ENCODE measurements around the gene MIDN.

MIDN gene

GRCh38 chr19:1299801-1300200 lies 51.4 kb downstream of the MIDN start:
- H3K4me3 ChIP-seq (ENCODE audit: low read length in 2 of 2): no peak overlapping the region
- H3K27ac ChIP-seq (replicated peaks; ENCODE audit: low read length): no peak overlapping the region
- H3K27me3 ChIP-seq (ENCODE audit: control insufficient read depth in 3 of 3, insufficient read depth in 3 of 3, low read depth in 1 of 3, low read length in 3 of 3): peaks cover 0 to 6% (median 0%) of the 10 kb centered on the region in 3 experiments
- DNase-seq (ENCODE audit: low spot score): no peak
- peaks cover 6% of the 10 kb centered on the region for H3K79me1 ChIP-seq (ENCODE audit: low read depth, low read length)
- H2BK15ac ChIP-seq (ENCODE audit: low read length): no peak overlapping the region
- H2AFZ ChIP-seq (ENCODE audit: low read length): no peak overlapping the region
- H3K4me1 ChIP-seq (ENCODE audit: control insufficient read depth in 2 of 2, insufficient read depth in 1 of 2, low read depth in 1 of 2, low read length in 2 of 2): peaks cover 5 to 11% of the 10 kb centered on the region in 2 donors
- no peak overlapping the region for H3K4ac ChIP-seq (ENCODE audit: low read length)
- H2AK5ac ChIP-seq (ENCODE audit: low read depth, low read length): peak overlapping the region; percentile 52
- peak overlapping the region; percentile 65 for H3K18ac ChIP-seq (ENCODE audit: low read length)
- no peak overlapping the region for H2BK12ac ChIP-seq (ENCODE audit: low read length)
- no peak overlapping the region for H3K9ac ChIP-seq (ENCODE audit: low read depth, low read length, poor library complexity)
- peak overlapping the region; percentile 24 for H2BK5ac ChIP-seq (ENCODE audit: low read length)
- H2BK120ac ChIP-seq (ENCODE audit: low read depth, low read length): no peak overlapping the region
- no peak overlapping the region for H3K23ac ChIP-seq (ENCODE audit: low read depth, low read length, poor library complexity)
- H3K14ac ChIP-seq (ENCODE audit: low read length): no peak overlapping the region
- no peak overlapping the region for H3K4me2 ChIP-seq (ENCODE audit: insufficient read depth, low read length, poor library complexity, severe bottlenecking)
- no peak overlapping the region for H4K8ac ChIP-seq (ENCODE audit: low read depth, low read length)
- peaks cover 5 to 12% of the 10 kb centered on the region in 2 donors for H3K36me3 ChIP-seq (replicated peaks in 1 of 2; ENCODE audit: control insufficient read depth in 2 of 2, insufficient read depth in 2 of 2, low read length in 2 of 2)
- H4K91ac ChIP-seq (ENCODE audit: low read depth, low read length, poor library complexity): no peak overlapping the region
- WGBS, 2 donors (ENCODE audit: extremely low coverage in 2 of 2, insufficient read length in 2 of 2, insufficient replicate concordance in 1 of 2): no CpG with 5 or more reads among the region's 34 CpGs
- H3K9me3 ChIP-seq (replicated peaks in 1 of 2; ENCODE audit: control insufficient read depth in 2 of 2, insufficient read depth in 1 of 2, low read depth in 1 of 2, low read length in 2 of 2): peaks cover 0 to 2% of the 10 kb centered on the region in 2 donors

- DNase-seq (ENCODE audit: low spot score): no peak
- WGBS, 2 donors (ENCODE audit: extremely low coverage in 2 of 2, insufficient read length in 2 of 2, insufficient replicate concordance in 1 of 2): no CpG with 5 or more reads among the region's 35 CpGs
- H4K91ac ChIP-seq (ENCODE audit: low read depth, low read length, poor library complexity): no peak overlapping the region
Observed at GRCh38 chr19:1300744-1301490, 52.5 kb downstream of the MIDN start.

GRCh38 chr19:1302533-1303239 lies 54.3 kb downstream of the MIDN start:
- H3K9me3 ChIP-seq (replicated peaks in 1 of 2; ENCODE audit: control insufficient read depth in 2 of 2, insufficient read depth in 1 of 2, low read depth in 1 of 2, low read length in 2 of 2): peaks cover 0 to 2% of the 10 kb centered on the region in 2 donors
- peak overlapping the region; percentile 31 for H3K4me2 ChIP-seq (ENCODE audit: insufficient read depth, low read length, poor library complexity, severe bottlenecking)
- H3K14ac ChIP-seq (ENCODE audit: low read length): peak overlapping the region; percentile 59
- H3K27me3 ChIP-seq (ENCODE audit: control insufficient read depth in 3 of 3, insufficient read depth in 3 of 3, low read depth in 1 of 3, low read length in 3 of 3): no peaks in the 10 kb centered on the region
- no peaks in the 10 kb centered on the region for H3K79me1 ChIP-seq (ENCODE audit: low read depth, low read length)
- H2BK5ac ChIP-seq (ENCODE audit: low read length): peak overlapping the region; percentile 91
- peak overlapping the region; percentile 98 for H2BK15ac ChIP-seq (ENCODE audit: low read length)
- peak overlapping the region; percentile 82 for H2AFZ ChIP-seq (ENCODE audit: low read length)
- WGBS, 2 donors (ENCODE audit: extremely low coverage in 2 of 2, insufficient read length in 2 of 2, insufficient replicate concordance in 1 of 2): no CpG with 5 or more reads among the region's 36 CpGs
- peak overlapping the region; percentile 56 for H4K91ac ChIP-seq (ENCODE audit: low read depth, low read length, poor library complexity)
- H4K8ac ChIP-seq (ENCODE audit: low read depth, low read length): peak overlapping the region; percentile 33
- H3K4me1 ChIP-seq (ENCODE audit: control insufficient read depth in 2 of 2, insufficient read depth in 1 of 2, low read depth in 1 of 2, low read length in 2 of 2): peaks cover 5 to 11% of the 10 kb centered on the region in 2 donors
- H2BK120ac ChIP-seq (ENCODE audit: low read depth, low read length): peak overlapping the region; percentile 67
- H3K4ac ChIP-seq (ENCODE audit: low read length): peak overlapping the region; percentile 86
- H3K18ac ChIP-seq (ENCODE audit: low read length): peak overlapping the region; percentile 96
- H3K36me3 ChIP-seq (replicated peaks in 1 of 2; ENCODE audit: control insufficient read depth in 2 of 2, insufficient read depth in 2 of 2, low read length in 2 of 2): peaks cover 3 to 8% of the 10 kb centered on the region in 2 donors
- peak overlapping the region; percentile 95 for H2AK5ac ChIP-seq (ENCODE audit: low read depth, low read length)
- H3K27ac ChIP-seq (replicated peaks; ENCODE audit: low read length): peak overlapping the region; percentile 66
- H2BK12ac ChIP-seq (ENCODE audit: low read length): peak overlapping the region; percentile 87
- peak overlapping the region; percentile 32 for H3K9ac ChIP-seq (ENCODE audit: low read depth, low read length, poor library complexity)
- no peak overlapping the region for H3K4me3 ChIP-seq (ENCODE audit: low read length in 2 of 2)
- H3K23ac ChIP-seq (ENCODE audit: low read depth, low read length, poor library complexity): peak overlapping the region; percentile 60
- DNase-seq (ENCODE audit: low spot score): peak; percentile 70

More at GRCh38 chr19:1300744-1301490, 52.5 kb downstream of the MIDN start:
- no peak overlapping the region for H3K9ac ChIP-seq (ENCODE audit: low read depth, low read length, poor library complexity)
- no peak overlapping the region for H3K14ac ChIP-seq (ENCODE audit: low read length)
- peaks cover 0 to 2% of the 10 kb centered on the region in 2 donors for H3K9me3 ChIP-seq (replicated peaks in 1 of 2; ENCODE audit: control insufficient read depth in 2 of 2, insufficient read depth in 1 of 2, low read depth in 1 of 2, low read length in 2 of 2)
- no peak overlapping the region for H4K8ac ChIP-seq (ENCODE audit: low read depth, low read length)
- H3K27me3 ChIP-seq (ENCODE audit: control insufficient read depth in 3 of 3, insufficient read depth in 3 of 3, low read depth in 1 of 3, low read length in 3 of 3): peaks cover 0 to 2% (median 0%) of the 10 kb centered on the region in 3 experiments
- no peak overlapping the region for H3K4me2 ChIP-seq (ENCODE audit: insufficient read depth, low read length, poor library complexity, severe bottlenecking)
- peaks cover 2% of the 10 kb centered on the region for H3K79me1 ChIP-seq (ENCODE audit: low read depth, low read length)
- no peak overlapping the region for H3K23ac ChIP-seq (ENCODE audit: low read depth, low read length, poor library complexity)
- H2BK15ac ChIP-seq (ENCODE audit: low read length): no peak overlapping the region
- no peak overlapping the region for H2BK5ac ChIP-seq (ENCODE audit: low read length)
- H3K36me3 ChIP-seq (replicated peaks in 1 of 2; ENCODE audit: control insufficient read depth in 2 of 2, insufficient read depth in 2 of 2, low read length in 2 of 2): peaks cover 5 to 12% of the 10 kb centered on the region in 2 donors
- H3K4me1 ChIP-seq (ENCODE audit: control insufficient read depth in 2 of 2, insufficient read depth in 1 of 2, low read depth in 1 of 2, low read length in 2 of 2): peaks cover 5 to 11% of the 10 kb centered on the region in 2 donors
- H2BK120ac ChIP-seq (ENCODE audit: low read depth, low read length): no peak overlapping the region
- no peak overlapping the region for H2AK5ac ChIP-seq (ENCODE audit: low read depth, low read length)
- H2AFZ ChIP-seq (ENCODE audit: low read length): no peak overlapping the region
- no peak overlapping the region for H2BK12ac ChIP-seq (ENCODE audit: low read length)
- H3K18ac ChIP-seq (ENCODE audit: low read length): no peak overlapping the region
- no peak overlapping the region for H3K4ac ChIP-seq (ENCODE audit: low read length)
- H3K27ac ChIP-seq (replicated peaks; ENCODE audit: low read length): no peak overlapping the region
- H3K4me3 ChIP-seq (ENCODE audit: low read length in 2 of 2): no peak overlapping the region

All from neuronal stem cell (in vitro differentiated cells).